GM12874 (cell line): ENCODE results near the gene ZBED4.

Source experiments
- CTCF ChIP-seq: IDR thresholded peaks from 2 replicates; pipeline ENCODE4 v1.5.1; 2011; ENCODE audit warnings: low read depth, mild to moderate bottlenecking, control low read depth, low read length, moderate library complexity; ENCODE audit not compliant: insufficient read depth

The ZBED4 gene

DNA sequence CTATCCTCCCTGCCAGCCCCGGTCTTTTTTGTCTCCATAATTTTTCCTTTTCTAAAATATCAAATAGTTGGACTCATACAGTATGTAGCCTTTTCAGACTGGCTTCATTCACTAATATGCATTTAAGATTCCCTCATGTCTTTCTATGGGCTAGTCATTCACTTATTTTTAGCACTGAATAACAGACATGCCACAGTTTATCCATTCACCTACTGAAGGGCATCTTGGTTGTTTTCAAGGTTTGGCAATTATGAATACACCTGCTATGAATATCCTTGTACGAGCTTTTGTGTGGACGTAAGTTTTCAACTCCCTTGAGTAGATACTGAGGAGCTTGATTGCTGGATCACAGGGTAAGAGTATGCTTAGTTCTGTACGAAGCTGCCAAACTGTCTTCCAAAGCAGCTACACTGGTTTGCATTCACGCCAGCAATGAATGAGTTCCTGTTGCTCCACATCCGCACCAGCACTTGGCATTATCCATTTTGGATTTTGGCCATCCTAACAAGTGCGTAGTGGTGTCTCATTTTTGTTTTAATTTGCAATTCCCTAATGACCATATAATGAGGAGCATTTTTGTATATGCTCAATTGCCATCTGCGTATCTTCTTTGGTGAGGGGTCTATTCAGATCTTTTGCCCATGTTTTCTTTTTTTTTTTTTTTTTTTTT, 43.5 kb downstream of the ZBED4 start:
- TF ChIP-seq CTCF = no peak

DNA sequence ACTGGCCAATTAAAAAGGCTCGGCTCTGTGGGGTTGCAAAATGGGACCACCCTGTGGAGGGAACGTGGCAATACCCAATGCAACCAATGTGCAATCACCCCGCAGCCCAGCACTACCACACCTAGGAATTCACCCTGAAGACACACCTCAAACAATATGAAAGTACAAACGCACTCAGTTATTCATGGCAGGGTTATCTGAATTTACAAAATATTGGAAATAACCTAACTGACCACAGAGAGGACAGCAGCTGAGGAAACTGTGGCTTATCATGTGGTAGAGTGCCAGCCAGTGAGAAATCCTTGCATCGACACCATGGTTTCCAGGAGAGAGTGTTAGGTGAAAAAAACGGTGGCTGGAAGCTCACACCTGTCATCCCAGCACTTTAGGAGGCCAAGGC, 45.9 kb downstream of the ZBED4 start:
- no peak for TF ChIP-seq CTCF

- TF ChIP-seq CTCF = no peak
Measured at GRCh38 chr22:49900441-49901230, 47.0 kb downstream of the ZBED4 start.

GRCh38 chr22:49901457-49901856, 47.8 kb downstream of the ZBED4 start:
- TF ChIP-seq CTCF = no peak

DNA sequence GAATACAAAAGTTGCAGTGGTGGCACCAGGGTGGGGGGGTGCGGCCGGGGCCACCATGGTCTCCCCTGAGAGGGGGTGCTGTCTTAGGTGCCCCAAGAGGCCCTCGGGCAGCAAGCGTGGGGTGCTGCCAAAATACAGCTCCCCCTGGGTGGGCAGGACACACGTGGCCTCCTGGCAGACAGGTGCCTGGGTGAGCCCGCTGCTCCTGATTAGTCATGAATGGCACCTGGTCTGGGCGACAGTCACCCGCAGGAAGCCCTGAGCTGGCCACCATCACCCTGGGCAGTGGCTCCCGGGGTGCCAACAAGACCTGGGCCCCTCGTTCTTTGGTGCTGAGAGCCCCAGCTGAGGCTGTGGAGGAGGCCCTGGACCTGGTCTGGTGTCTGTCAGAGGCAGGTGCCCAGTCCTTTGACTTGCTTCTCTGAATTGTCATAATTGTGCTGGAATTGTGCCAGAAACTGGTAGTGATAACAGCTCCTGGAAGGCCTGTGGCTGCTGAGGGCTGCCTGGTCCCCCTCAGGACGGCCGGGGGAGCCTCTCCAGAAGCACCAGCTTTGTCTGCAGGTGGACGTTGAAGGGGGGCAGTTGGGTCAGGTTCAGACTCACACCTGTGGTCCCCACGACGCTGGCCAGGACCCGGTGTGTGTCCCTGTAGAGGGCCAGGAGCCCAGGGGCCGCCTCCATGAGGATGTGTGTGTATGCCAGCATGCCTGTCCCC, 49.8 kb downstream of the ZBED4 start:
- TF ChIP-seq CTCF = no peak

GRCh38 chr22:49904040-49904369, 50.4 kb downstream of the ZBED4 start:
- TF ChIP-seq CTCF = no peak

GRCh38 chr22:49905465-49905864, 51.8 kb downstream of the ZBED4 start:
- TF ChIP-seq CTCF = no peak
